Sigmoid colon (tissue), 7 donors: ENCODE results near the gene KRT40. TPM values are rescaled to one million over a fixed set of nuclear protein-coding genes. Genes with fewer than 3 reads are reported as not detected.

Source experiments
- DNase-seq: peaks from one replicate; pipeline ENCODE4 v3.0.0-alpha.2; 2019
- H3K27ac ChIP-seq, 4 donors: fragments of 200-600 bp; sonication (generic); one replicate each; pipeline ENCODE4 v1.5.1; 2016 to 2019; ENCODE audit warnings: mild to moderate bottlenecking in 1 of 4
- H3K27me3 ChIP-seq, 3 donors: fragments of 200-600 bp; sonication (generic); one replicate each; pipeline ENCODE4 v1.5.1; 2019; ENCODE audit warnings: mild to moderate bottlenecking in 1 of 3
- H3K36me3 ChIP-seq, 4 donors: fragments of 200-600 bp; sonication (generic); one replicate each; pipeline ENCODE4 v1.5.1; 2016 to 2019
- H3K4me1 ChIP-seq, 4 donors: fragments of 200-600 bp; sonication (generic); one replicate each; pipeline ENCODE4 v1.5.1; 2017 to 2019
- H3K4me3 ChIP-seq, 4 donors: fragments of 200-600 bp; sonication (generic); one replicate each; pipeline ENCODE4 v1.5.1; 2017 to 2019; ENCODE audit warnings: mild to moderate bottlenecking in 2 of 4, moderate library complexity in 1 of 4
- H3K9me3 ChIP-seq, 4 donors: fragments of 200-600 bp in 3 of 4; sonication (generic) in 3 of 4; one replicate each; pipeline versions ENCODE4 v1.5.1 to v1.6.1; 2013 to 2019
- EP300 ChIP-seq, 4 donors: sonication (generic); formaldehyde crosslinking; IDR thresholded peaks; one replicate each; pipeline ENCODE4 v1.6.1; 2017; ENCODE audit warnings: antibody characterized with exemption in 4 of 4
- POLR2A ChIP-seq, 2 donors: fragments of 450-650 bp; IDR thresholded peaks; one replicate each; pipeline ENCODE4 v1.6.1; 2016; ENCODE audit warnings: antibody characterized with exemption in 2 of 2, mild to moderate bottlenecking in 2 of 2, moderate library complexity in 2 of 2
- POLR2AphosphoS5 ChIP-seq, 4 donors: sonication (generic); formaldehyde crosslinking; IDR thresholded peaks; one replicate each; pipeline ENCODE4 v1.6.1; 2017; ENCODE audit warnings: antibody characterized with exemption in 4 of 4
- WGBS, 2 donors: extraction: QIAGEN DNeasy Blood & Tissue Kit; methylation state at CpG; one replicate each; pipeline ENCODE4 v1.1.7; 2013; 5-methylcytosine and 5-hydroxymethylcytosine counted together
- intact Hi-C: fragments of 100-400 bp; cut with DNase I; formaldehyde crosslinking; loops from one replicate; pipeline ENCODE4 v1.15.1; 2023
- polyA plus RNA-seq, 3 donors: library from polyadenylated mRNA; stranded (reverse); fragments of 200-250 nt; gene quantifications; one replicate each; pipeline ENCODE4 v1.2.3, GENCODE V29; 2013
- total RNA-seq, 4 donors: library from RNA; depleted of rRNA; stranded (reverse); fragments of >200 nt; gene quantifications; one replicate each; pipeline ENCODE4 v1.1.0, GENCODE V29; 2016
- TF ChIP-seq, protein P1 (sequence below), 4 experiments: fragments of 450-650 bp in 3 of 4; fragments of 200-600 bp in 1 of 4; IDR thresholded peaks; one replicate each; pipeline ENCODE4 v1.5.1; 2016 to 2019; ENCODE audit warnings: antibody characterized with exemption in 4 of 4, mild to moderate bottlenecking in 3 of 4, moderate library complexity in 2 of 4
- donor health status: healthy with polysubstance abuse.
- donor health status: Bipolar disorder and iron deficiency.
- donor health status: healthy.

KRT40 gene
- total and polyA plus RNA-seq, 7 donors = 0.16 to 0.60 TPM; not detected in 5

GRCh38 chr17:41019415-41019814 is 35.3 kb upstream of the KRT40 start:
- Histone ChIP-seq H3K4me3 (no peak overlapping the region), H3K4me1 (no peaks in the 10 kb centered on the region), H3K27me3 (no peaks in the 10 kb centered on the region), H3K27ac (no peak overlapping the region), H3K36me3 (no peaks in the 10 kb centered on the region), H3K9me3 (no peaks in the 10 kb centered on the region)
- WGBS, 2 donors = 97% methylated on average over 3 of the region's 3 CpGs
- intact Hi-C loops = no loop called here
- no peak for DNase-seq
- no peak for TF ChIP-seq POLR2AphosphoS5 (IDR thresholded peaks at IDR 0.05)
- TF ChIP-seq EP300 (IDR thresholded peaks at IDR 0.05) = no peak
- TF ChIP-seq, protein P1, sequence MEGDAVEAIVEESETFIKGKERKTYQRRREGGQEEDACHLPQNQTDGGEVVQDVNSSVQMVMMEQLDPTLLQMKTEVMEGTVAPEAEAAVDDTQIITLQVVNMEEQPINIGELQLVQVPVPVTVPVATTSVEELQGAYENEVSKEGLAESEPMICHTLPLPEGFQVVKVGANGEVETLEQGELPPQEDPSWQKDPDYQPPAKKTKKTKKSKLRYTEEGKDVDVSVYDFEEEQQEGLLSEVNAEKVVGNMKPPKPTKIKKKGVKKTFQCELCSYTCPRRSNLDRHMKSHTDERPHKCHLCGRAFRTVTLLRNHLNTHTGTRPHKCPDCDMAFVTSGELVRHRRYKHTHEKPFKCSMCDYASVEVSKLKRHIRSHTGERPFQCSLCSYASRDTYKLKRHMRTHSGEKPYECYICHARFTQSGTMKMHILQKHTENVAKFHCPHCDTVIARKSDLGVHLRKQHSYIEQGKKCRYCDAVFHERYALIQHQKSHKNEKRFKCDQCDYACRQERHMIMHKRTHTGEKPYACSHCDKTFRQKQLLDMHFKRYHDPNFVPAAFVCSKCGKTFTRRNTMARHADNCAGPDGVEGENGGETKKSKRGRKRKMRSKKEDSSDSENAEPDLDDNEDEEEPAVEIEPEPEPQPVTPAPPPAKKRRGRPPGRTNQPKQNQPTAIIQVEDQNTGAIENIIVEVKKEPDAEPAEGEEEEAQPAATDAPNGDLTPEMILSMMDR (IDR thresholded peaks at IDR 0.05) = no peak
- no peak for TF ChIP-seq POLR2A (IDR thresholded peaks at IDR 0.05)

DNA sequence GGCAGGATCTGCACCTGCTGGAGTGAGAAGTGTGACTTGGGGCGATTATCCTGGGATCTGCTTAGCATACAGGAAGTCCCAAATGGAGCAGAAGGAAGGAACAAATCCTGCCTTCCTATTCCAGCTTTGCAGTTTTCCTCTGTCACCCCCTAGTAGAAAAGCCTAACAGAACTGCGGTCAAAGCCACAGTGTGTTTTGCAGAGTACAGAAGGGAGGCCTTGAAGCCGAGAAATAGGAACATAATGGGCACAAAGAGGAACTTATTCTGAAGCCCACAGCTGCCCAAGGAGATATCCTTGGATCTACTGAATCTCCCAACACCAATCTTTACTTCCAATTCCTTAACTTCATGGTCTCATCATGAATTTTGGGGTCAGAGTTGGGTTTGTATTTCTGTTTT is 34.4 kb upstream of the KRT40 start:
- no peaks in the 10 kb centered on the region for H3K4me1 ChIP-seq
- WGBS, 2 donors = 68 to 83% methylated on average over 3 of the region's 3 CpGs
- intact Hi-C loops = no loop called here
- no peaks in the 10 kb centered on the region for H3K36me3 ChIP-seq
- TF ChIP-seq POLR2AphosphoS5 (IDR thresholded peaks at IDR 0.05) (no peak), POLR2A (IDR thresholded peaks at IDR 0.05) (no peak), EP300 (IDR thresholded peaks at IDR 0.05) (no peak)
- TF ChIP-seq, protein P1 (IDR thresholded peaks at IDR 0.05) = no peak
- H3K9me3 ChIP-seq = no peaks in the 10 kb centered on the region
- H3K27me3 ChIP-seq = no peaks in the 10 kb centered on the region
- H3K4me3 ChIP-seq = no peak overlapping the region
- no peak for DNase-seq
- H3K27ac ChIP-seq = no peak overlapping the region

DNA sequence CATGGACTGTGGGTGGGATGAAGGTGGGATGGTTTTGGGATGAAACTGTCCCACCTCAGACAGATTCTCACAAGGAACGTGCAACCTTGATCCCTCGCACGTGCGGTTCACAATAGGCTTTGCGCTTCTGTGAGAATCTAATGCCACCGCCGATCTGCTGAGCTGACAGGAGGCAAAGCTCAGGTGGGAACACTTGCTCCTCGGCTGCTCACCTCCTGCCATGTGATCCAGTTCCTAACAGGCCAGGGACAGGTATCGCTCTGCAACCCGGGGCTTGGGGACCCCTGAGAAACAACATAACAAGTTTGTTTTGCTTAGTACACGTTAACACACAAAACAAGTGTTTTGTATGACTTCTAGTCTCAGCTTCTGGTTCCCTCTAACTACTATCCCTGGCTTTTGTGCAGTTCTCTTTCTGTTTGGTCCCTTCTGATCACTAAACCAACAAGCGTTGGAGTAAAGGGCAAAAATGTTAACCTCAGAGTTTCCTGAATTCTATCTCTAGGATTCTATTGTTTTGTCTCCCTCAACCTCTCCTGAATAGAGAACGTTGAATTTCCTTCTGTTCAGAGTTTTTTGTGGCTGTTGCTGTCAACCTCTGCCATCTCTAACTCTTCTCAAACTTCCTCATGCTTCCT is 32.6 kb upstream of the KRT40 start:
- no peaks in the 10 kb centered on the region for H3K4me1 ChIP-seq
- H3K27ac ChIP-seq = no peak overlapping the region
- no peaks in the 10 kb centered on the region for H3K36me3 ChIP-seq
- no peaks in the 10 kb centered on the region for H3K27me3 ChIP-seq
- TF ChIP-seq POLR2AphosphoS5 (IDR thresholded peaks at IDR 0.05) (no peak), POLR2A (IDR thresholded peaks at IDR 0.05) (no peak), EP300 (IDR thresholded peaks at IDR 0.05) (no peak)
- TF ChIP-seq, protein P1 (IDR thresholded peaks at IDR 0.05) = no peak
- 87 to 90% methylated on average over 13 of the region's 13 CpGs for WGBS, 2 donors
- intact Hi-C loops = no loop called here
- H3K4me3 ChIP-seq = no peak overlapping the region
- H3K9me3 ChIP-seq = no peaks in the 10 kb centered on the region
- no peak for DNase-seq

GRCh38 chr17:41015454-41015853 is 31.3 kb upstream of the KRT40 start:
- 72 to 80% methylated on average over 7 of the region's 7 CpGs for WGBS, 2 donors
- Histone ChIP-seq H3K9me3 (no peaks in the 10 kb centered on the region), H3K4me3 (no peak overlapping the region), H3K27ac (no peak overlapping the region), H3K4me1 (no peaks in the 10 kb centered on the region), H3K27me3 (no peaks in the 10 kb centered on the region), H3K36me3 (no peaks in the 10 kb centered on the region)
- intact Hi-C loops = no loop called here
- TF ChIP-seq POLR2AphosphoS5 (IDR thresholded peaks at IDR 0.05) = no peak
- TF ChIP-seq EP300 (IDR thresholded peaks at IDR 0.05) = no peak
- TF ChIP-seq POLR2A (IDR thresholded peaks at IDR 0.05) = no peak
- TF ChIP-seq, protein P1 (IDR thresholded peaks at IDR 0.05) = no peak
- no peak for DNase-seq

DNA sequence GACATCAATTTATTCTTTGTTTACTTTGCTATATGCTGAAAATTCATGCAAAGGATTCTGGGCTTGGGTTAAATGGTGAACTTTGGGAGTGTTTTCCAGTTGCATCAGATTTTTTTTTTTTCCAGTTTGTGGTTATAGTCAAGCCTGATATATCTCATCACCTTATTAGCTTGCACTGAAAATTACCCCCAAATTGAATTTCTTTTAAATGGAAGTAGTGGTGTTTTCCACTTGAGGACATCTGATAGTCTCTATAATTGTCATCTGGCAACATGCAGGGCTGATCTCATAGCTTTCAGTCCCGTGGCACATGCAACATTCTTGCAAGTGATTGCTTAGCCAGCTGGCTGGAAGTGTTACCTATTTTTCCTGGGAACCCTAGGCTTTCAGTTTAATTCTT is 29.5 kb upstream of the KRT40 start:
- DNase-seq = no peak
- no peak overlapping the region for H3K27ac ChIP-seq
- no peak overlapping the region for H3K4me3 ChIP-seq
- H3K9me3 ChIP-seq = no peaks in the 10 kb centered on the region
- intact Hi-C loops = no loop called here
- no peak for TF ChIP-seq EP300 (IDR thresholded peaks at IDR 0.05)
- no peak for TF ChIP-seq POLR2A (IDR thresholded peaks at IDR 0.05)
- TF ChIP-seq, protein P1 (IDR thresholded peaks at IDR 0.05) = no peak
- no peak for TF ChIP-seq POLR2AphosphoS5 (IDR thresholded peaks at IDR 0.05)
- H3K4me1 ChIP-seq = no peaks in the 10 kb centered on the region
- WGBS, 2 donors = 32 to 50% methylated on average over 1 of the region's 1 CpG
- H3K27me3 ChIP-seq = no peaks in the 10 kb centered on the region
- H3K36me3 ChIP-seq = no peaks in the 10 kb centered on the region
